ENCODE measurements around the gene RNF111. TPM values are rescaled to one million over a fixed set of nuclear protein-coding genes. Genes with fewer than 3 reads are reported as not detected.
A peak's percentile ranks its signal among the peaks of the same experiment; 100 is the strongest.

The RNF111 gene
- total and polyA plus RNA-seq, 9 of the 15 experiments (the other 6 are each of a cell fraction or from before 2014, with no cell fraction given): 7.9 to 26.0 (median 14.4) TPM

DNA sequence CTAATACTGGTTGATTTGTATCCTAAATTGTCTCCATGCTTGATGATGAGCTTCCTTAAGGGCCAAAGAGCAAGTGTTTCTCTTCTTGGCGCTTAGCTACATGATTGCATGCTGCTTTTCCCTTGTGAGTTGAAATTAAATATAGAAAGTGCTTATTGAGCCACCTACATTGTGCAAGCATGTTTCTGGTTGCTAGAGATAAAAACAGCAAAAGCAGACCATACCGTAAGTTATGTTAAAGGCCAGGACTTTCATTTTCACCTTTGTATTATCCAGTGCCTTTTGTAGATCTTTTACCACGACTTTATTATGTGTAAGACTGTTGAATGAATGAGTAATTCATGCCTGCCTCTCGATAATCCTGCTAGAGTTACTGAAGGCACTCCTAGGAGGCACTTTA, 75.6 kb downstream of the RNF111 start:
- H3K27ac ChIP-seq (ENCODE audit: extremely low read depth, low read depth, low read length): no peak overlapping the region
- no peak overlapping the region for H3K4me3 ChIP-seq
- no peaks in the 10 kb centered on the region for H3K9me3 ChIP-seq (replicated peaks; ENCODE audit: control insufficient read depth, insufficient read depth, low read depth, low read length)
- no peaks in the 10 kb centered on the region for H3K4me1 ChIP-seq (replicated peaks in 1 of 2; ENCODE audit: control insufficient read depth in 2 of 2, insufficient read depth in 2 of 2, low read length in 2 of 2)
- no peak overlapping the region for H2AFZ ChIP-seq (ENCODE audit: low read depth, low read length)
- H4K20me1 ChIP-seq (replicated peaks; ENCODE audit: control insufficient read depth, insufficient read depth, low read length): no peaks in the 10 kb centered on the region
- no peaks in the 10 kb centered on the region for H3K27me3 ChIP-seq (ENCODE audit: control insufficient read depth in 2 of 2, insufficient read depth in 2 of 2, low read length in 2 of 2)
- POLR2A ChIA-PET: interaction anchor here (0.8 kb wide), 1 partner anchor 8 kb away, joined by 3 read pairs; no protein-coding TSS in a partner anchor
- DNase-seq (ENCODE audit: extremely low read depth in 1 of 4, low spot score in 3 of 4) (no peak), ATAC-seq (no peak), FAIRE-seq (no peak)
- H3K4me2 ChIP-seq (ENCODE audit: insufficient read depth, low read length): no peak overlapping the region
- no TSS peak for BruUV-seq (replicated peaks)
- in situ Hi-C loops (cut with MboI) (no loop called here), intact Hi-C loops (cut with micrococcal nuclease) (no loop called here)
- no peaks in the 10 kb centered on the region for H3K9me1 ChIP-seq (ENCODE audit: control insufficient read depth, insufficient read depth, low read length)
- TF ChIP-seq CEBPB (tag; IDR thresholded peaks at IDR 0.05) (peak; percentile 91), TCF3 (CRISPR knock-in tag; IDR thresholded peaks at IDR 0.05) (peak; percentile 78)
- TF ChIP-seq, protein P1, sequence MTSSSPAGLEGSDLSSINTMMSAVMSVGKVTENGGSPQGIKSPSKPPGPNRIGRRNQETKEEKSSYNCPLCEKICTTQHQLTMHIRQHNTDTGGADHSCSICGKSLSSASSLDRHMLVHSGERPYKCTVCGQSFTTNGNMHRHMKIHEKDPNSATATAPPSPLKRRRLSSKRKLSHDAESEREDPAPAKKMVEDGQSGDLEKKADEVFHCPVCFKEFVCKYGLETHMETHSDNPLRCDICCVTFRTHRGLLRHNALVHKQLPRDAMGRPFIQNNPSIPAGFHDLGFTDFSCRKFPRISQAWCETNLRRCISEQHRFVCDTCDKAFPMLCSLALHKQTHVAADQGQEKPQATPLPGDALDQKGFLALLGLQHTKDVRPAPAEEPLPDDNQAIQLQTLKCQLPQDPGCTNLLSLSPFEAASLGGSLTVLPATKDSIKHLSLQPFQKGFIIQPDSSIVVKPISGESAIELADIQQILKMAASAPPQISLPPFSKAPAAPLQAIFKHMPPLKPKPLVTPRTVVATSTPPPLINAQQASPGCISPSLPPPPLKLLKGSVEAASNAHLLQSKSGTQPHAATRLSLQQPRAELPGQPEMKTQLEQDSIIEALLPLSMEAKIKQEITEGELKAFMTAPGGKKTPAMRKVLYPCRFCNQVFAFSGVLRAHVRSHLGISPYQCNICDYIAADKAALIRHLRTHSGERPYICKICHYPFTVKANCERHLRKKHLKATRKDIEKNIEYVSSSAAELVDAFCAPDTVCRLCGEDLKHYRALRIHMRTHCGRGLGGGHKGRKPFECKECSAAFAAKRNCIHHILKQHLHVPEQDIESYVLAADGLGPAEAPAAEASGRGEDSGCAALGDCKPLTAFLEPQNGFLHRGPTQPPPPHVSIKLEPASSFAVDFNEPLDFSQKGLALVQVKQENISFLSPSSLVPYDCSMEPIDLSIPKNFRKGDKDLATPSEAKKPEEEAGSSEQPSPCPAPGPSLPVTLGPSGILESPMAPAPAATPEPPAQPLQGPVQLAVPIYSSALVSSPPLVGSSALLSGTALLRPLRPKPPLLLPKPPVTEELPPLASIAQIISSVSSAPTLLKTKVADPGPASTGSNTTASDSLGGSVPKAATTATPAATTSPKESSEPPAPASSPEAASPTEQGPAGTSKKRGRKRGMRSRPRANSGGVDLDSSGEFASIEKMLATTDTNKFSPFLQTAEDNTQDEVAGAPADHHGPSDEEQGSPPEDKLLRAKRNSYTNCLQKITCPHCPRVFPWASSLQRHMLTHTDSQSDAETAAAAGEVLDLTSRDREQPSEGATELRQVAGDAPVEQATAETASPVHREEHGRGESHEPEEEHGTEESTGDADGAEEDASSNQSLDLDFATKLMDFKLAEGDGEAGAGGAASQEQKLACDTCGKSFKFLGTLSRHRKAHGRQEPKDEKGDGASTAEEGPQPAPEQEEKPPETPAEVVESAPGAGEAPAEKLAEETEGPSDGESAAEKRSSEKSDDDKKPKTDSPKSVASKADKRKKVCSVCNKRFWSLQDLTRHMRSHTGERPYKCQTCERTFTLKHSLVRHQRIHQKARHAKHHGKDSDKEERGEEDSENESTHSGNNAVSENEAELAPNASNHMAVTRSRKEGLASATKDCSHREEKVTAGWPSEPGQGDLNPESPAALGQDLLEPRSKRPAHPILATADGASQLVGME (CRISPR knock-in tag; IDR thresholded peaks at IDR 0.05): no peak
- CTCF ChIA-PET (ENCODE audit: low intra/inter-chr PET ratio): no interaction called here
- 65% methylated on average over 4 of the region's 4 CpGs for WGBS (ENCODE audit: insufficient coverage, low coverage, missing lambda C conversion rate)
- H3K79me2 ChIP-seq (ENCODE audit: control insufficient read depth, insufficient read depth, low read length): no peaks in the 10 kb centered on the region
- H3K36me3 ChIP-seq (ENCODE audit: control insufficient read depth, insufficient read depth, low read length): peaks cover 91% of the 10 kb centered on the region
- H3K9ac ChIP-seq (ENCODE audit: insufficient read depth in 1 of 2, low read depth in 2 of 2, low read length in 2 of 2): no peak overlapping the region

Data from K562 (cell line).